Astrocyte (in vitro differentiated cells and primary cell): ENCODE measurements around the gene PDCD2L. TPM values are rescaled to one million over a fixed set of nuclear protein-coding genes. Genes with fewer than 3 reads are reported as not detected.
A peak's percentile ranks its signal among the peaks of the same experiment; 100 is the strongest.

Source experiments
- DNase-seq: peaks from one replicate; pipeline ENCODE4 v3.0.0-alpha.2; 2010; ENCODE audit warnings: low read depth
- FAIRE-seq: peaks from 2 replicates; lab custom pipeline; 2011; peaks lifted over from hg19 to GRCh38; lab: Jason Lieb, UNC
- H2AFZ ChIP-seq: 2 replicates; pipeline ENCODE4 v1.6.0; 2012; ENCODE audit warnings: low read depth, low read length, inconsistent platforms
- H3K27ac ChIP-seq: 2 replicates; pipeline ENCODE4 v1.5.1; 2011; ENCODE audit warnings: low read depth, low read length, inconsistent platforms
- H3K27me3 ChIP-seq: 2 replicates; pipeline ENCODE4 v1.6.0; 2011; ENCODE audit warnings: low read length, inconsistent platforms; ENCODE audit not compliant: insufficient read depth
- H3K36me3 ChIP-seq: 2 replicates; pipeline ENCODE4 v1.5.1; 2011; ENCODE audit warnings: low read length, inconsistent platforms; ENCODE audit not compliant: insufficient read depth
- H3K4me1 ChIP-seq: 2 replicates; pipeline ENCODE4 v1.5.1; 2011; ENCODE audit warnings: low read length, inconsistent platforms; ENCODE audit not compliant: insufficient read depth
- H3K4me2 ChIP-seq: 2 replicates; pipeline ENCODE4 v1.6.0; 2012; ENCODE audit warnings: low read length, inconsistent platforms
- H3K4me3 ChIP-seq: 2 replicates; pipeline ENCODE4 v1.5.1; 2011; ENCODE audit warnings: low read depth, mild to moderate bottlenecking, low read length, inconsistent platforms; ENCODE audit not compliant: insufficient read depth
- H3K79me2 ChIP-seq: 2 replicates; pipeline ENCODE4 v1.6.0; 2012; ENCODE audit warnings: mild to moderate bottlenecking, low read length, inconsistent platforms; ENCODE audit not compliant: insufficient read depth
- H3K9ac ChIP-seq: 2 replicates; pipeline ENCODE4 v1.6.0; 2012; ENCODE audit warnings: mild to moderate bottlenecking, low read length, inconsistent platforms
- H3K9me3 ChIP-seq: 2 replicates; pipeline ENCODE4 v1.5.1; 2012; ENCODE audit warnings: low read depth, mild to moderate bottlenecking, low read length, inconsistent platforms; ENCODE audit not compliant: insufficient read depth
- H4K20me1 ChIP-seq: 2 replicates; pipeline ENCODE4 v1.6.0; 2012; ENCODE audit warnings: low read length, inconsistent platforms; ENCODE audit not compliant: insufficient read depth
- H3K27ac Mint-ChIP-seq: one replicate; pipeline ENCODE4 v1.8.0; 2021; ENCODE audit warnings: mild to moderate bottlenecking, mixed read lengths; ENCODE audit not compliant: unreplicated experiment
- H3K27me3 Mint-ChIP-seq: one replicate; pipeline ENCODE4 v1.8.0; 2021; ENCODE audit warnings: low read depth, mixed read lengths; ENCODE audit not compliant: unreplicated experiment
- H3K36me3 Mint-ChIP-seq: one replicate; pipeline ENCODE4 v1.8.0; 2021; ENCODE audit warnings: low read depth, mixed read lengths; ENCODE audit not compliant: unreplicated experiment
- H3K4me1 Mint-ChIP-seq: one replicate; pipeline ENCODE4 v1.8.0; 2021; ENCODE audit warnings: low read depth, mixed read lengths; ENCODE audit not compliant: unreplicated experiment
- H3K4me3 Mint-ChIP-seq: one replicate; pipeline ENCODE4 v1.8.0; 2021; ENCODE audit warnings: mild to moderate bottlenecking, moderate library complexity, mixed read lengths; ENCODE audit not compliant: unreplicated experiment
- H3K9me3 Mint-ChIP-seq: one replicate; pipeline ENCODE4 v1.8.0; 2021; ENCODE audit warnings: mild to moderate bottlenecking, mixed read lengths; ENCODE audit not compliant: unreplicated experiment
- EZH2 ChIP-seq: IDR thresholded peaks from 2 replicates; pipeline ENCODE4 v1.6.1; 2012; ENCODE audit warnings: mild to moderate bottlenecking, low read length, inconsistent platforms; ENCODE audit not compliant: insufficient read depth
- total RNA-seq: library from RNA; stranded (reverse); gene quantifications from 2 replicates; pipeline ENCODE4 v1.2.1, GENCODE V29; 2021
- TF ChIP-seq, protein P1 (sequence below): IDR thresholded peaks from 2 replicates; pipeline ENCODE4 v1.5.1; 2011; ENCODE audit warnings: low read depth, mild to moderate bottlenecking, inconsistent platforms, low read length, moderate library complexity; ENCODE audit not compliant: insufficient read depth

The PDCD2L gene
- total RNA-seq, 1 donor from 2014 or later = 12.0 TPM

DNA sequence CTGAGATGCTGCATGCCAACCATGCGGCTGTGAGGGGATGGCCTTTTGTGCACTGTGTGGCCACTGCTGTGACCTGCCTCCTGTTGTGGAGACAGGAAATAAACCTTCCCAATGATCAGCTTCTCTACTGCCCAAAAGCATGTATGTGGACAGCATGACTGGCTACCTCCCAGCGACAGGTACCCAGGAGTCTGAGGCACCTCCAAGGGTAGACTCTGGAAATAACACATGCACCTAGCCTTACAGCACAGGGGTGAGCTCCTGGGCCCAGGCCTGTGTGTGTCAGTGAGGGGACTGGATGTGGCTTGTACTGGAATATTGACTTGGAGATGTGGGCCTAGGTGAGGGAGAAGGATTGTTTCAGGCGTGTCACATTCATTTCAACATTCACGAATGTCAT, 46.8 kb upstream of the PDCD2L start:
- H2AFZ ChIP-seq = no peak overlapping the region
- H3K27me3 ChIP-seq = no peaks in the 10 kb centered on the region
- no peak overlapping the region for H3K9ac ChIP-seq
- H3K4me3 ChIP-seq = no peak overlapping the region
- Mint-ChIP-seq H3K4me1 (peaks cover 9% of the 10 kb centered on the region), H3K4me3 (no peak overlapping the region), H3K27me3 (no peaks in the 10 kb centered on the region), H3K9me3 (no peaks in the 10 kb centered on the region), H3K36me3 (peaks cover 10% of the 10 kb centered on the region), H3K27ac (no peak overlapping the region)
- no peaks in the 10 kb centered on the region for H4K20me1 ChIP-seq
- no peak overlapping the region for H3K27ac ChIP-seq
- DNase-seq (no peak), FAIRE-seq (no peak)
- H3K4me1 ChIP-seq = peaks cover 12% of the 10 kb centered on the region
- H3K79me2 ChIP-seq = no peaks in the 10 kb centered on the region
- H3K9me3 ChIP-seq = no peaks in the 10 kb centered on the region
- H3K4me2 ChIP-seq = no peak overlapping the region
- peaks cover 5% of the 10 kb centered on the region for H3K36me3 ChIP-seq
- no peak for TF ChIP-seq EZH2
- TF ChIP-seq, protein P1, sequence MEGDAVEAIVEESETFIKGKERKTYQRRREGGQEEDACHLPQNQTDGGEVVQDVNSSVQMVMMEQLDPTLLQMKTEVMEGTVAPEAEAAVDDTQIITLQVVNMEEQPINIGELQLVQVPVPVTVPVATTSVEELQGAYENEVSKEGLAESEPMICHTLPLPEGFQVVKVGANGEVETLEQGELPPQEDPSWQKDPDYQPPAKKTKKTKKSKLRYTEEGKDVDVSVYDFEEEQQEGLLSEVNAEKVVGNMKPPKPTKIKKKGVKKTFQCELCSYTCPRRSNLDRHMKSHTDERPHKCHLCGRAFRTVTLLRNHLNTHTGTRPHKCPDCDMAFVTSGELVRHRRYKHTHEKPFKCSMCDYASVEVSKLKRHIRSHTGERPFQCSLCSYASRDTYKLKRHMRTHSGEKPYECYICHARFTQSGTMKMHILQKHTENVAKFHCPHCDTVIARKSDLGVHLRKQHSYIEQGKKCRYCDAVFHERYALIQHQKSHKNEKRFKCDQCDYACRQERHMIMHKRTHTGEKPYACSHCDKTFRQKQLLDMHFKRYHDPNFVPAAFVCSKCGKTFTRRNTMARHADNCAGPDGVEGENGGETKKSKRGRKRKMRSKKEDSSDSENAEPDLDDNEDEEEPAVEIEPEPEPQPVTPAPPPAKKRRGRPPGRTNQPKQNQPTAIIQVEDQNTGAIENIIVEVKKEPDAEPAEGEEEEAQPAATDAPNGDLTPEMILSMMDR = no peak

DNA sequence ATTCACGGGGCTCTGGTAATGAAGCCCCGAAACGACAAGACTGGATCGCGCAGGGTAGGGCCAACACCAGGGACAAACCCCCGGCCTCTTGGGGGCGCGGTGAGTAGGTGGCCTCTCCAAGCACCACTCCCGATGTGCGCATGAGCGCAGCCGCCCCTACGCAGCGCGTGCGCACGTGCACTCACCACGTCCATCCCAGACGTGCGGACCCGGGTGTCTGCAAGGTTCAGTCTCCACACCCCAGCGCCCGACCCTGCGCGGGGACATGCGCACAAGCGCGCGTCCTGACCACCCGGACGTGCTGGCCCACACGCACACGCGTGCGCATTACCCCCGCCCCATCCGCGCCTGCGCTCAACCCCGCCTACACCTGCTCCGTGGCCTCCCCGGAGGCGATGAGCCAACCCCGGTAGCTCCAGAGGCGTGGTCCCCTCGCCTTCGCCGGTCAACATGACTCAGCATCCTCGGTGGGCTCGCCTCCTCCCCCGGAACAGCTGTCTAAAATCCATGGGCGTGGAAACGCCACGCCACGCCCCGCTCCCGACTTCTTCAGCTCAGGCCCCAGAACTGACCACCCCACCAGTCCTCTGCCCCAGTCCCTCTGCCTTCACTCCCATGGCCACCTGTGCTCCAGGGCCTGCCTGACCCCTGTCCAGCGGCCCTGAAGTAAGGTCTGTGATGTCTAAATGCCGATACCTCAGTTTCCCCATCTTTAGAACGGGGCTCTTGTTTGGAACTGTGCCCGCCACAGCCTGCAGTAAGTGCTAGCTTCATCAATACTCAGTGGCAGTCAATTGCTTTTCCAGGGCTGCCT, 44.9 kb upstream of the PDCD2L start:
- Histone ChIP-seq H3K4me3 (peak overlapping the region; percentile 55), H3K4me2 (peak overlapping the region; percentile 86), H3K27me3 (no peaks in the 10 kb centered on the region), H3K9ac (peak overlapping the region; percentile 76), H3K36me3 (no peaks in the 10 kb centered on the region), H3K9me3 (no peaks in the 10 kb centered on the region), H3K27ac (peak overlapping the region; percentile 47), H2AFZ (peak overlapping the region; percentile 46), H3K79me2 (no peaks in the 10 kb centered on the region), H4K20me1 (no peaks in the 10 kb centered on the region), H3K4me1 (peaks cover 12% of the 10 kb centered on the region)
- peaks cover 9% of the 10 kb centered on the region for H3K4me1 Mint-ChIP-seq
- DNase-seq (peak; percentile 93), FAIRE-seq (no peak)
- H3K36me3 Mint-ChIP-seq = peaks cover 10% of the 10 kb centered on the region
- no peaks in the 10 kb centered on the region for H3K9me3 Mint-ChIP-seq
- H3K27ac Mint-ChIP-seq = peak overlapping the region; percentile 95
- peak overlapping the region; percentile 82 for H3K4me3 Mint-ChIP-seq
- no peaks in the 10 kb centered on the region for H3K27me3 Mint-ChIP-seq
- TF ChIP-seq EZH2 = no peak
- TF ChIP-seq, protein P1 = peak; percentile 36

GRCh38 chr19:34359954-34360315, 44.3 kb upstream of the PDCD2L start:
- no peaks in the 10 kb centered on the region for H3K9me3 Mint-ChIP-seq
- Histone ChIP-seq H3K4me1 (peaks cover 16% of the 10 kb centered on the region), H3K9me3 (no peaks in the 10 kb centered on the region), H3K4me3 (peak overlapping the region; percentile 55), H3K27ac (no peak overlapping the region), H2AFZ (peak overlapping the region; percentile 38), H3K4me2 (peak overlapping the region; percentile 86), H3K36me3 (no peaks in the 10 kb centered on the region), H4K20me1 (no peaks in the 10 kb centered on the region), H3K9ac (peak overlapping the region; percentile 76), H3K27me3 (no peaks in the 10 kb centered on the region), H3K79me2 (no peaks in the 10 kb centered on the region)
- H3K36me3 Mint-ChIP-seq = peaks cover 7% of the 10 kb centered on the region
- DNase-seq (no peak), FAIRE-seq (no peak)
- H3K4me1 Mint-ChIP-seq = peaks cover 9% of the 10 kb centered on the region
- H3K27ac Mint-ChIP-seq = peak overlapping the region; percentile 82
- H3K27me3 Mint-ChIP-seq = no peaks in the 10 kb centered on the region
- peak overlapping the region; percentile 82 for H3K4me3 Mint-ChIP-seq
- TF ChIP-seq, protein P1 = no peak
- TF ChIP-seq EZH2 = no peak
